Thyroid gland (tissue), 4 donors: ENCODE measurements around the gene KRTAP5-5. TPM values are rescaled to one million over a fixed set of nuclear protein-coding genes. Genes with fewer than 3 reads are reported as not detected.
"Not testable (repeated sequence)": the region's sequence is repeated elsewhere in the genome, so short reads cannot be mapped to it uniquely, and the experiment has no call there.

ENCODE experiments used
- DNase-seq, 2 donors: peaks; one replicate each; pipeline ENCODE4 v3.0.0-alpha.2; 2019
- H3K27ac ChIP-seq, 3 donors: fragments of 200-600 bp; sonication (generic); 1 replicate in 2 of 3; 2 replicates in 1 of 3; pipeline ENCODE4 v1.5.1; 2016 to 2019; ENCODE audit warnings: mild to moderate bottlenecking in 1 of 3, moderate library complexity in 1 of 3
- H3K27me3 ChIP-seq: fragments of 200-600 bp; sonication (generic); one replicate; pipeline ENCODE4 v1.5.1; 2019
- H3K36me3 ChIP-seq, 2 donors: fragments of 200-600 bp; sonication (generic); one replicate each; pipeline ENCODE4 v1.5.1; 2016 to 2019
- H3K4me1 ChIP-seq, 2 donors: fragments of 200-600 bp; sonication (generic); one replicate each; pipeline ENCODE4 v1.5.1; 2017 to 2019
- H3K4me3 ChIP-seq, 3 donors: fragments of 200-600 bp; sonication (generic); replicated peaks in 1 of 3; 1 replicate in 2 of 3; 2 replicates in 1 of 3; pipeline ENCODE4 v1.5.1; 2016; ENCODE audit warnings: mild to moderate bottlenecking in 1 of 3
- H3K9me3 ChIP-seq: fragments of 200-600 bp; sonication (generic); one replicate; pipeline ENCODE4 v1.5.1; 2017
- POLR2A ChIP-seq, 2 donors: fragments of 450-650 bp; IDR thresholded peaks; one replicate each; pipeline ENCODE4 v1.6.1; 2017; ENCODE audit warnings: antibody characterized with exemption in 2 of 2, mild to moderate bottlenecking in 2 of 2, moderate library complexity in 1 of 2
- WGBS, 2 donors: methylation state at CpG; one replicate each; pipeline ENCODE4 v1.1.5; 2017; 5-methylcytosine and 5-hydroxymethylcytosine counted together
- intact Hi-C: fragments of 100-400 bp; cut with DNase I; formaldehyde crosslinking; loops from one replicate; pipeline ENCODE4 v1.15.1; 2023
- total RNA-seq, 4 donors: library from RNA; depleted of rRNA; stranded (reverse); fragments of >200 nt; gene quantifications; one replicate each; pipeline ENCODE4 v1.2.3, GENCODE V29; 2016
- TF ChIP-seq, protein P1 (sequence below), 6 experiments: fragments of 200-600 bp in 3 of 6; fragments of 450-650 bp in 3 of 6; sonication (generic) in 3 of 6; IDR thresholded peaks; one replicate each; pipeline ENCODE4 v1.5.1; 2016 to 2019; ENCODE audit warnings: antibody characterized with exemption in 6 of 6, mild to moderate bottlenecking in 2 of 6, inconsistent platforms in 1 of 6, moderate library complexity in 1 of 6

KRTAP5-5 gene
- total RNA-seq, 4 donors from 2014 or later: not detected

- no peak for TF ChIP-seq POLR2A (IDR thresholded peaks at IDR 0.05)
- TF ChIP-seq, protein P1, sequence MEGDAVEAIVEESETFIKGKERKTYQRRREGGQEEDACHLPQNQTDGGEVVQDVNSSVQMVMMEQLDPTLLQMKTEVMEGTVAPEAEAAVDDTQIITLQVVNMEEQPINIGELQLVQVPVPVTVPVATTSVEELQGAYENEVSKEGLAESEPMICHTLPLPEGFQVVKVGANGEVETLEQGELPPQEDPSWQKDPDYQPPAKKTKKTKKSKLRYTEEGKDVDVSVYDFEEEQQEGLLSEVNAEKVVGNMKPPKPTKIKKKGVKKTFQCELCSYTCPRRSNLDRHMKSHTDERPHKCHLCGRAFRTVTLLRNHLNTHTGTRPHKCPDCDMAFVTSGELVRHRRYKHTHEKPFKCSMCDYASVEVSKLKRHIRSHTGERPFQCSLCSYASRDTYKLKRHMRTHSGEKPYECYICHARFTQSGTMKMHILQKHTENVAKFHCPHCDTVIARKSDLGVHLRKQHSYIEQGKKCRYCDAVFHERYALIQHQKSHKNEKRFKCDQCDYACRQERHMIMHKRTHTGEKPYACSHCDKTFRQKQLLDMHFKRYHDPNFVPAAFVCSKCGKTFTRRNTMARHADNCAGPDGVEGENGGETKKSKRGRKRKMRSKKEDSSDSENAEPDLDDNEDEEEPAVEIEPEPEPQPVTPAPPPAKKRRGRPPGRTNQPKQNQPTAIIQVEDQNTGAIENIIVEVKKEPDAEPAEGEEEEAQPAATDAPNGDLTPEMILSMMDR (IDR thresholded peaks at IDR 0.05): no peak
- 57 to 85% methylated on average over 5 to 24 of the region's 24 CpGs for WGBS, 2 donors
- intact Hi-C loops: no loop called here
Measured at GRCh38 chr11:1667121-1667850, 37.7 kb downstream of the KRTAP5-5 start.

GRCh38 chr11:1667906-1668305 is 38.3 kb downstream of the KRTAP5-5 start:
- no peaks in the 10 kb centered on the region for H3K36me3 ChIP-seq
- H3K27ac ChIP-seq: no peak overlapping the region
- WGBS, 2 donors: 52 to 54% methylated on average over 15 to 16 of the region's 16 CpGs
- intact Hi-C loops: no loop called here
- TF ChIP-seq, protein P1 (IDR thresholded peaks at IDR 0.05): no peak
- TF ChIP-seq POLR2A (IDR thresholded peaks at IDR 0.05): no peak
- no peaks in the 10 kb centered on the region for H3K9me3 ChIP-seq
- DNase-seq: no peak
- no peaks in the 10 kb centered on the region for H3K27me3 ChIP-seq
- no peaks in the 10 kb centered on the region for H3K4me1 ChIP-seq
- no peak overlapping the region for H3K4me3 ChIP-seq

More at GRCh38 chr11:1667121-1667850, 37.7 kb downstream of the KRTAP5-5 start:
- no peaks in the 10 kb centered on the region for H3K4me1 ChIP-seq
- DNase-seq: no peak
- no peak overlapping the region for H3K4me3 ChIP-seq
- H3K36me3 ChIP-seq: no peaks in the 10 kb centered on the region
- H3K27me3 ChIP-seq: no peaks in the 10 kb centered on the region
- no peak overlapping the region for H3K27ac ChIP-seq
- H3K9me3 ChIP-seq: no peaks in the 10 kb centered on the region

- TF ChIP-seq POLR2A (IDR thresholded peaks at IDR 0.05): no peak
- TF ChIP-seq, protein P1 (IDR thresholded peaks at IDR 0.05): no peak
- intact Hi-C loops: no loop called here
- WGBS, 2 donors: 65 to 82% methylated on average over 13 of the region's 13 CpGs
- no peak for DNase-seq
- Histone ChIP-seq H3K9me3 (no peaks in the 10 kb centered on the region), H3K4me3 (no peak overlapping the region), H3K27ac (no peak overlapping the region), H3K36me3 (no peaks in the 10 kb centered on the region), H3K27me3 (no peaks in the 10 kb centered on the region), H3K4me1 (no peaks in the 10 kb centered on the region)
Measured at GRCh38 chr11:1668911-1669473, 39.4 kb downstream of the KRTAP5-5 start.

GRCh38 chr11:1669546-1670218 is 40.1 kb downstream of the KRTAP5-5 start:
- Histone ChIP-seq H3K9me3 (no peaks in the 10 kb centered on the region), H3K27me3 (no peaks in the 10 kb centered on the region), H3K36me3 (no peaks in the 10 kb centered on the region), H3K4me1 (no peaks in the 10 kb centered on the region), H3K4me3 (no peak overlapping the region), H3K27ac (no peak overlapping the region)
- no peak for TF ChIP-seq POLR2A (IDR thresholded peaks at IDR 0.05)
- WGBS, 2 donors: 51 to 60% methylated on average over 15 to 20 of the region's 21 CpGs
- intact Hi-C loops: no loop called here
- no peak for DNase-seq

DNA sequence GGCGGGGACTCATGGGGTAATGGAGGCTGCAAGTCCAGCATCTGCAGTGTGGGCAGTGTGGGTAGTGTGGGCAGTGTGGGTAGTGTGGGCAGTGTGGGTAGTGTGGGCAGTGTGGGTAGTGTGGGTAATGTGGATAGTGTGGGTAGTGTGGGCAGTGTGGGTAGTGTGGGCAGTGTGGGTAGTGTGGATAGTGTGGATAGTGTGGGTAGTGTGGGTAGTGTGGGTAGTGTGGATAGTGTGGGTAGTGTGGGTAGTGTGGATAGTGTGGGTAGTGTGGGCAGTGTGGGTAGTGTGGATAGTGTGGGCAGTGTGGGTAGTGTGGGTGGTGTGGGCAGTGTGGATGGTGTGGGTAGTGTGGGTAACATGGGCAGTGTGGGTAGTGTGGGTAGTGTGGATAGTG is 40.9 kb downstream of the KRTAP5-5 start:
- H3K9me3 ChIP-seq, DNase-seq, H3K27ac ChIP-seq, intact Hi-C loops, H3K4me3 ChIP-seq, H3K4me1 ChIP-seq, H3K36me3 ChIP-seq, H3K27me3 ChIP-seq: not testable (repeated sequence)
- WGBS, 2 donors: 94 to 100% methylated on average over 1 of the region's 1 CpG

DNA sequence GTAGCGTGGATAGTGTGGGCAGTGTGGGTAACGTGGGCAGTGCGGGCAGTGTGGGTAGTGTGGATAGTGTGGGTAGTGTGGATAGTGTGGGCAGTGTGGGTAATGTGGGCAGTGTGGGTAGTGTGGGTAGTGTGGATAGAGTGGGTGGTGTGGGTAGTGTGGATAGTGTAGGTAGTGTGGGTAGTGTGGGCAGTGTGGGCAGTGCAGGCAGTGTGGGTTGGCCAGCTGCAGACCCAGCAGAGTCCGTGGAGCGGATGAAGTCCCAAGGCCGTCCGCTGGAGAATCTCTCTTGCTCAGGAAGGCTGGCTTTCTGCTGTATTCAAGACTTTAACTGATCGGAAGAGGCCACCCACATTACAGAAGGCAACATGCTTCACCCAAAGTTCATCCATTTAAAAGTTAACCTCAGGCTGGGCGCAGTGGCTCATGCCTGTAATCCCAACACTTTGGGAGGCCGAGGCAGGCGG is 41.4 kb downstream of the KRTAP5-5 start:
- Histone ChIP-seq H3K36me3 (no peaks in the 10 kb centered on the region), H3K27ac (no peak overlapping the region), H3K4me1 (no peaks in the 10 kb centered on the region), H3K4me3 (no peak overlapping the region), H3K9me3 (no peaks in the 10 kb centered on the region), H3K27me3 (no peaks in the 10 kb centered on the region)
- no peak for DNase-seq
- intact Hi-C loops: no loop called here
- TF ChIP-seq, protein P1 (IDR thresholded peaks at IDR 0.05): no peak
- TF ChIP-seq POLR2A (IDR thresholded peaks at IDR 0.05): no peak
- 80 to 86% methylated on average over 11 of the region's 11 CpGs for WGBS, 2 donors
